Body of pancreas (tissue), 4 donors: ENCODE measurements around the gene THADA.
A peak's percentile ranks its signal among the peaks of the same experiment; 100 is the strongest.

Experiments
- CTCF ChIP-seq, 7 experiments: fragments of 450-650 bp in 4 of 7; fragments of 200-600 bp in 3 of 7; sonication (generic) in 3 of 7; IDR thresholded peaks; one replicate each; pipeline ENCODE4 v1.5.1; 2016 to 2019; ENCODE audit warnings: antibody characterized with exemption in 7 of 7
- POLR2A ChIP-seq, 3 donors: fragments of 450-650 bp; IDR thresholded peaks; one replicate each; pipeline ENCODE4 v1.6.1; 2016; ENCODE audit warnings: antibody characterized with exemption in 3 of 3, mild to moderate bottlenecking in 2 of 3

GRCh38 chr2:43605079-43605655, 9.3 kb upstream of the THADA start:
- no peak for TF ChIP-seq POLR2A (IDR thresholded peaks at IDR 0.05)
- peak in 3 of 7 experiments; percentile 22 to 31 (median 23) for TF ChIP-seq CTCF (IDR thresholded peaks at IDR 0.05)
